HepG2 (cell line): ENCODE measurements around the gene CCDC8. TPM values are rescaled to one million over a fixed set of nuclear protein-coding genes. Genes with fewer than 3 reads are reported as not detected.

Experiments used
- ATAC-seq: fragments of 200-7000 bp; cut with Tn5 transposase; 3 replicates; pipeline ENCODE4 v1.9.1; 2020; ENCODE audit warnings: mild to moderate bottlenecking, moderate library complexity
- BruUV-seq: library from RNA; stranded (reverse); fragments of 400-500 nt; replicated peaks from 2 replicates; lab custom pipeline; 2021; lab: Mats Ljungman, UMichigan
- CTCF ChIA-PET: fragments of 300-600 bp; formaldehyde crosslinking; extraction: SDS; loops from one replicate; lab custom pipeline; 2021; ENCODE audit warnings: low total read pairs, inconsistent platforms, low intra/inter-chr PET ratio; lab: Yijun Ruan, JAX
- POLR2A ChIA-PET: fragments of 350-600 bp; sonication (Branson Sonifier 250); formaldehyde crosslinking; loops from one replicate; lab custom pipeline; 2020; ENCODE audit warnings: antibody characterized with exemption, inconsistent platforms; lab: Yijun Ruan, JAX
- DNase-seq: peaks from one replicate; pipeline ENCODE4 v3.0.0-alpha.2; 2015; ENCODE audit warnings: low spot score
- FAIRE-seq: peaks from 3 replicates; lab custom pipeline; 2011; peaks lifted over from hg19 to GRCh38; lab: Jason Lieb, UNC
- H2AFZ ChIP-seq: one replicate; pipeline ENCODE4 v1.6.1; 2011; ENCODE audit warnings: low read length, inconsistent platforms
- H3K27ac ChIP-seq: fragments of 300-600 bp; 3 replicates; pipeline ENCODE4 v1.8.0; 2011; ENCODE audit warnings: mixed run types, mild to moderate bottlenecking, mixed read lengths, low read length, inconsistent platforms; ENCODE audit not compliant: insufficient read depth; ENCODE audit errors: extremely low read length
- H3K27me3 ChIP-seq, 2 experiments: fragments of 200-600 bp in 1 of 2; 2 replicates in 1 of 2; 3 replicates in 1 of 2; pipeline versions ENCODE4 v1.6.0 to v1.8.0; 2011; ENCODE audit warnings: low read length in 2 of 2, mild to moderate bottlenecking in 2 of 2, moderate library complexity in 2 of 2, inconsistent platforms in 1 of 2; ENCODE audit not compliant: insufficient read depth in 2 of 2, control insufficient read depth in 1 of 2
- H3K36me3 ChIP-seq, 2 experiments: fragments of 200-600 bp in 1 of 2; replicated peaks in 1 of 2; 2 replicates in 1 of 2; 3 replicates in 1 of 2; pipeline versions ENCODE4 v1.5.1 to v1.8.0; 2011; ENCODE audit warnings: low read length in 2 of 2, inconsistent platforms in 1 of 2; ENCODE audit not compliant: insufficient read depth in 2 of 2, control insufficient read depth in 1 of 2
- H3K4me1 ChIP-seq: 2 replicates; pipeline ENCODE4 v1.5.1; 2012; ENCODE audit warnings: low read length, inconsistent platforms; ENCODE audit not compliant: insufficient read depth
- H3K4me2 ChIP-seq: 2 replicates; pipeline ENCODE4 v1.6.0; 2011; ENCODE audit warnings: low read depth, low read length, inconsistent platforms
- H3K4me3 ChIP-seq, 3 experiments: fragments of 200-600 bp in 1 of 3; sonication (generic), shearing (Covaris generic) in 1 of 3; replicated peaks in 1 of 3; 2 replicates each; pipeline ENCODE4 v1.5.1; 2011 to 2016; ENCODE audit warnings: low read length in 3 of 3, inconsistent platforms in 2 of 3, low read depth in 2 of 3, mild to moderate bottlenecking in 2 of 3, control low read depth in 1 of 3, mixed read lengths in 1 of 3; ENCODE audit not compliant: insufficient read depth in 1 of 3
- H3K79me2 ChIP-seq: one replicate; pipeline ENCODE4 v1.6.1; 2011; ENCODE audit warnings: low read length, inconsistent platforms; ENCODE audit not compliant: insufficient read depth
- H3K9ac ChIP-seq: 2 replicates; pipeline ENCODE4 v1.6.0; 2011; ENCODE audit warnings: mild to moderate bottlenecking, low read depth, low read length, inconsistent platforms; ENCODE audit not compliant: insufficient read depth
- H3K9me3 ChIP-seq: 2 replicates; pipeline ENCODE4 v1.5.1; 2012; ENCODE audit warnings: mild to moderate bottlenecking, low read length
- H4K20me1 ChIP-seq: 2 replicates; pipeline ENCODE4 v1.6.0; 2011; ENCODE audit warnings: inconsistent platforms, mild to moderate bottlenecking, low read length, moderate library complexity; ENCODE audit not compliant: insufficient read depth
- GATA4 ChIP-seq: sonication (generic); IDR thresholded peaks from 2 replicates; pipeline ENCODE4 v1.6.1; 2016; ENCODE audit warnings: antibody characterized with exemption, low read depth, borderline replicate concordance
- JUNB ChIP-seq: sonication (generic); formaldehyde crosslinking; IDR thresholded peaks from 2 replicates; pipeline ENCODE4 v1.8.0; 2022; ENCODE audit warnings: missing genetic modification reagents, mild to moderate bottlenecking, borderline replicate concordance
- LCORL ChIP-seq, 2 experiments: fragments of 450-650 bp in 1 of 2; sonication (generic) in 1 of 2; formaldehyde crosslinking in 1 of 2; IDR thresholded peaks; 2 replicates each; pipeline versions ENCODE4 v1.5.0 to v1.6.1; 2017 to 2020; ENCODE audit warnings: antibody characterized with exemption in 1 of 2, missing genetic modification reagents in 1 of 2
- MXD4 ChIP-seq: IDR thresholded peaks from 2 replicates; pipeline ENCODE4 v1.6.1; 2016; ENCODE audit warnings: mild to moderate bottlenecking, missing biosample characterization, missing genetic modification reagents
- ZNF263 ChIP-seq: sonication (generic); formaldehyde crosslinking; IDR thresholded peaks from 2 replicates; pipeline ENCODE4 v1.4.0; 2020; ENCODE audit warnings: missing genetic modification reagents
- WGBS: methylation state at CpG from one replicate; pipeline ENCODE4 v1.1.6; 2017; ENCODE audit warnings: low lambda C conversion rate; 5-methylcytosine and 5-hydroxymethylcytosine counted together
- in situ Hi-C: cut with HindIII; loops from 2 replicates; pipeline ENCODE4 v1.10.0; 2017; ENCODE audit warnings: low pct_unique_long_range_greater_than_20kb; ENCODE audit not compliant: extremely low pct_ligation_motif_present
- intact Hi-C: fragments of 100-400 bp; cut with micrococcal nuclease; formaldehyde crosslinking; loops from one replicate; pipeline ENCODE4 v1.10.0; 2022; ENCODE audit not compliant: unreplicated experiment
- polyA plus RNA-seq, 8 experiments: library from polyadenylated mRNA; depleted of rRNA in 3 of 8; stranded (reverse) in 7 of 8; unstranded in 1 of 8; fragments of >200 nt; fragmentation: Illumina TruSeq in 4 of 8; extraction: Trizol in 4 of 8; gene quantifications; 2 replicates each; pipeline versions ENCODE4 v1.2.1 to v1.2.3, GENCODE V29; 2011 to 2016; ENCODE audit warnings: low read depth in 4 of 8, missing spikeins in 1 of 8, mixed read lengths in 1 of 8; ENCODE audit not compliant: insufficient read depth in 1 of 8
- total RNA-seq, 5 experiments: library from RNA; depleted of rRNA; stranded (reverse); fragments of >200 nt; fragmentation: Illumina TruSeq; extraction: Trizol; gene quantifications; 2 replicates each; pipeline ENCODE4 v1.2.3, GENCODE V29; 2016; ENCODE audit warnings: low read depth in 1 of 5

CCDC8 gene
- total and polyA plus RNA-seq, 2 of the 13 experiments (the other 11 are each of a cell fraction or from before 2014, with no cell fraction given) = 0.04 TPM; not detected in 1

DNA sequence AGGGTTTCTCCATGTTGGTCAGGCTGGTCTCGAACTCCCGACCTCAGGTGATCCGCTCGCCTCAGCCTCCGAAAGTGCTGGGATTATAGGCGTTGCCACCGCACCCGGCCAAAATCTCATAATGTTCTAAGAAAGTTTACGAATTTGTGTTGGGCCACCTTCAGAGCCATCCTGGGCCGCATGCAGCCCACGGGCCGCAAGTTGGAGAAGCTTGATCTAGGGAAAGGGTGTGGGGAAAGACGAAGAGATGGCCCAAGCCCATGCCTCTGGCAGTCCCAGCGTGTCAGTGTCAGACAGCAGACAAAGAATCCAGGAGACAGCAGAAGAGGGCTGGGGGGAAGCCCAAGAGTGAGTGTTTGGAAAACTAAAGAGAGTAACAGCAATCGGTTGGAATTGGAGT, 32.7 kb upstream of the CCDC8 start:
- no peaks in the 10 kb centered on the region for H3K79me2 ChIP-seq
- H3K4me1 ChIP-seq = no peaks in the 10 kb centered on the region
- POLR2A ChIA-PET = no interaction called here
- in situ Hi-C loops (no loop called here), intact Hi-C loops (no loop called here)
- no peaks in the 10 kb centered on the region for H3K9me3 ChIP-seq
- ATAC-seq (no peak), FAIRE-seq (no peak), DNase-seq (no peak)
- H3K4me2 ChIP-seq = no peak overlapping the region
- H3K4me3 ChIP-seq = no peak overlapping the region
- BruUV-seq = no TSS peak
- H3K27ac ChIP-seq = no peak overlapping the region
- H3K27me3 ChIP-seq = no peaks in the 10 kb centered on the region
- no peaks in the 10 kb centered on the region for H4K20me1 ChIP-seq
- TF ChIP-seq ZNF263 (CRISPR knock-in tag) (no peak), MXD4 (CRISPR knock-in tag) (no peak)
- no peaks in the 10 kb centered on the region for H3K36me3 ChIP-seq
- CTCF ChIA-PET = no interaction called here
- no peak overlapping the region for H3K9ac ChIP-seq
- H2AFZ ChIP-seq = no peak overlapping the region
- WGBS = 62% methylated on average over 14 of the region's 15 CpGs

GRCh38 chr19:46442808-46443450, 29.6 kb upstream of the CCDC8 start:
- no peak overlapping the region for H3K4me2 ChIP-seq
- no peaks in the 10 kb centered on the region for H3K36me3 ChIP-seq
- no peaks in the 10 kb centered on the region for H3K27me3 ChIP-seq
- H2AFZ ChIP-seq = no peak overlapping the region
- DNase-seq (no peak), FAIRE-seq (no peak), ATAC-seq (no peak)
- no peak overlapping the region for H3K4me3 ChIP-seq
- POLR2A ChIA-PET = no interaction called here
- no TSS peak for BruUV-seq
- H3K9ac ChIP-seq = no peak overlapping the region
- H4K20me1 ChIP-seq = no peaks in the 10 kb centered on the region
- H3K9me3 ChIP-seq = no peaks in the 10 kb centered on the region
- no peak for TF ChIP-seq LCORL (IDR thresholded peaks at IDR 0.05)
- TF ChIP-seq LCORL (CRISPR knock-in tag; IDR thresholded peaks at IDR 0.05) = no peak
- TF ChIP-seq GATA4 = no peak
- no peak for TF ChIP-seq JUNB
- no peak overlapping the region for H3K27ac ChIP-seq
- in situ Hi-C loops = no loop called here
- CTCF ChIA-PET = no interaction called here
- 55% methylated on average over 8 of the region's 8 CpGs for WGBS
- H3K79me2 ChIP-seq = no peaks in the 10 kb centered on the region
- intact Hi-C loops = no loop called here
- H3K4me1 ChIP-seq = no peaks in the 10 kb centered on the region
